Glomerular visceral epithelial cell (primary cell): Measurements from ENCODE around the gene ACVR2B.

ENCODE experiments used
- DNase-seq: peaks from one replicate; pipeline ENCODE4 v3.0.0-alpha.2; 2016; ENCODE audit errors: extremely low spot score

Gene ACVR2B

GRCh38 chr3:38487323-38487722 lies 33.6 kb downstream of the ACVR2B start:
- no peak for DNase-seq

- DNase-seq: no peak
These were observed 35.3 kb downstream of the ACVR2B start for GRCh38 chr3:38488949-38489348.

GRCh38 chr3:38489766-38490165 lies 36.1 kb downstream of the ACVR2B start:
- no peak for DNase-seq

GRCh38 chr3:38490281-38491030 lies 36.8 kb downstream of the ACVR2B start:
- no peak for DNase-seq

GRCh38 chr3:38491215-38491614 lies 37.5 kb downstream of the ACVR2B start:
- no peak for DNase-seq

- no peak for DNase-seq
These were observed 39.3 kb downstream of the ACVR2B start for GRCh38 chr3:38493031-38493430.

GRCh38 chr3:38496131-38496910 lies 42.6 kb downstream of the ACVR2B start, which contains the start of gene EXOG:
Gene EXOG, plus strand, starts transcription at chr3:38496340. Its CDS starts 28 bp downstream, at chr3:38496368.
- DNase-seq: peak; percentile 94

- DNase-seq: peak; percentile 16
These were observed 43.3 kb downstream of the ACVR2B start for GRCh38 chr3:38497031-38497430.

GRCh38 chr3:38500688-38501417 lies 47.2 kb downstream of the ACVR2B start:
- DNase-seq: no peak

GRCh38 chr3:38507120-38507519 lies 53.4 kb downstream of the ACVR2B start:
- no peak for DNase-seq

GRCh38 chr3:38509732-38510131 lies 56.0 kb downstream of the ACVR2B start:
- no peak for DNase-seq

- DNase-seq: no peak
These were observed 56.9 kb downstream of the ACVR2B start for GRCh38 chr3:38510631-38511030.

- no peak for DNase-seq
These were observed 57.9 kb downstream of the ACVR2B start for GRCh38 chr3:38511546-38511945.

GRCh38 chr3:38515367-38515766 lies 61.7 kb downstream of the ACVR2B start:
- DNase-seq: no peak

- no peak for DNase-seq
These were observed 63.0 kb downstream of the ACVR2B start for GRCh38 chr3:38516669-38517068.

GRCh38 chr3:38519000-38519399 lies 65.3 kb downstream of the ACVR2B start:
- DNase-seq: no peak

GRCh38 chr3:38519651-38520050 lies 66.0 kb downstream of the ACVR2B start:
- no peak for DNase-seq

- peak; percentile 68 for DNase-seq
These were observed 67.8 kb downstream of the ACVR2B start for GRCh38 chr3:38521391-38521987.

GRCh38 chr3:38522002-38522401 lies 68.3 kb downstream of the ACVR2B start:
- no peak for DNase-seq

GRCh38 chr3:38524141-38524739 lies 70.5 kb downstream of the ACVR2B start:
- DNase-seq: no peak

- DNase-seq: no peak
These were observed 73.1 kb downstream of the ACVR2B start for GRCh38 chr3:38526792-38527191.

- no peak for DNase-seq
These were observed 74.8 kb downstream of the ACVR2B start for GRCh38 chr3:38528457-38528856.
